Upper lobe of right lung (tissue), 1 donor: ENCODE results near the gene NDUFS1. TPM values are rescaled to one million over a fixed set of nuclear protein-coding genes. Genes with fewer than 3 reads are reported as not detected.

Experiments
- ATAC-seq: fragments of 200-7000 bp; cut with Tn5 transposase; one replicate; pipeline ENCODE4 v1.9.1; 2020; ENCODE audit warnings: mild to moderate bottlenecking, moderate library complexity
- DNase-seq: peaks from one replicate; pipeline ENCODE4 v3.0.0-alpha.2; 2020
- H3K27ac ChIP-seq: fragments of 200-600 bp; one replicate; pipeline ENCODE4 v1.8.0; 2022
- H3K27me3 ChIP-seq: fragments of 200-600 bp; one replicate; pipeline ENCODE4 v1.8.0; 2022; ENCODE audit warnings: mild to moderate bottlenecking
- H3K36me3 ChIP-seq: fragments of 200-600 bp; one replicate; pipeline ENCODE4 v1.8.0; 2022
- H3K4me1 ChIP-seq: fragments of 200-600 bp; one replicate; pipeline ENCODE4 v1.8.0; 2022
- H3K4me3 ChIP-seq: fragments of 200-600 bp; one replicate; pipeline ENCODE4 v1.8.0; 2022; ENCODE audit warnings: mild to moderate bottlenecking
- H3K9me3 ChIP-seq: fragments of 200-600 bp; one replicate; pipeline ENCODE4 v1.8.0; 2022
- CTCF ChIP-seq: fragments of 200-600 bp; IDR thresholded peaks from one replicate; pipeline ENCODE4 v1.8.0; 2022; ENCODE audit warnings: antibody characterized with exemption
- intact Hi-C: fragments of 100-400 bp; cut with DNase I; formaldehyde crosslinking; loops from one replicate; pipeline ENCODE4 v1.11.0; 2022
- total RNA-seq: library from RNA; stranded (reverse); fragmentation: NEBNext Ultra II Directional; extraction: Animal tissue kit (Norgen Biotek cat#: 25700); gene quantifications from one replicate; pipeline ENCODE4 v1.2.1, GENCODE V29; 2021
- donor health status: DM: no; HTN: yes; CAD: no; lungs with severe emphysema.

The NDUFS1 gene
- total RNA-seq, 1 donor from 2014 or later: 65.7 TPM

- Histone ChIP-seq H3K36me3 (no peaks in the 10 kb centered on the region), H3K9me3 (no peaks in the 10 kb centered on the region), H3K27ac (peak overlapping the region; percentile 99), H3K4me1 (peaks cover 25% of the 10 kb centered on the region), H3K27me3 (no peaks in the 10 kb centered on the region), H3K4me3 (peak overlapping the region; percentile 77)
- no peak for TF ChIP-seq CTCF
- ATAC-seq (peak; percentile 64), DNase-seq (peak; percentile 80)
- intact Hi-C loops: no loop called here
Measured at GRCh38 chr2:206084870-206085741, 74.1 kb downstream of the NDUFS1 start.

- DNase-seq (peak; percentile 65), ATAC-seq (peak; percentile 61)
- peaks cover 25% of the 10 kb centered on the region for H3K4me1 ChIP-seq
- H3K4me3 ChIP-seq: peak overlapping the region; percentile 77
- H3K27me3 ChIP-seq: no peaks in the 10 kb centered on the region
- no peaks in the 10 kb centered on the region for H3K9me3 ChIP-seq
- intact Hi-C loops: no loop called here
- no peak for TF ChIP-seq CTCF
- H3K36me3 ChIP-seq: no peaks in the 10 kb centered on the region
- H3K27ac ChIP-seq: peak overlapping the region; percentile 99
Measured at GRCh38 chr2:206084439-206084869, 74.8 kb downstream of the NDUFS1 start.

- no peak for DNase-seq
- Histone ChIP-seq H3K4me1 (peaks cover 25% of the 10 kb centered on the region), H3K4me3 (peak overlapping the region; percentile 77), H3K9me3 (no peaks in the 10 kb centered on the region), H3K36me3 (no peaks in the 10 kb centered on the region), H3K27ac (peak overlapping the region; percentile 99), H3K27me3 (no peaks in the 10 kb centered on the region)
- intact Hi-C loops: no loop called here
- ATAC-seq: no peak
- no peak for TF ChIP-seq CTCF
Measured at GRCh38 chr2:206083602-206084438, 75.4 kb downstream of the NDUFS1 start.

- no peak for ATAC-seq
- Histone ChIP-seq H3K4me1 (peaks cover 14% of the 10 kb centered on the region), H3K27ac (no peak overlapping the region), H3K27me3 (no peaks in the 10 kb centered on the region), H3K36me3 (no peaks in the 10 kb centered on the region), H3K9me3 (no peaks in the 10 kb centered on the region), H3K4me3 (no peak overlapping the region)
- DNase-seq: no peak
- intact Hi-C loops: no loop called here
- no peak for TF ChIP-seq CTCF
Measured at GRCh38 chr2:206082298-206082843, 76.9 kb downstream of the NDUFS1 start.

- H3K27ac ChIP-seq: no peak overlapping the region
- no peak for ATAC-seq
- H3K9me3 ChIP-seq: no peaks in the 10 kb centered on the region
- no peak for DNase-seq
- no peaks in the 10 kb centered on the region for H3K36me3 ChIP-seq
- H3K4me3 ChIP-seq: no peak overlapping the region
- H3K27me3 ChIP-seq: no peaks in the 10 kb centered on the region
- intact Hi-C loops: no loop called here
- peaks cover 12% of the 10 kb centered on the region for H3K4me1 ChIP-seq
- TF ChIP-seq CTCF: no peak
Measured at GRCh38 chr2:206080927-206081326, 78.3 kb downstream of the NDUFS1 start.
